ENCODE data around the gene BMERB1.
"Not testable (repeated sequence)": the region's sequence is repeated elsewhere in the genome, so short reads cannot be mapped to it uniquely, and the experiment has no call there.

BMERB1 gene

DNA sequence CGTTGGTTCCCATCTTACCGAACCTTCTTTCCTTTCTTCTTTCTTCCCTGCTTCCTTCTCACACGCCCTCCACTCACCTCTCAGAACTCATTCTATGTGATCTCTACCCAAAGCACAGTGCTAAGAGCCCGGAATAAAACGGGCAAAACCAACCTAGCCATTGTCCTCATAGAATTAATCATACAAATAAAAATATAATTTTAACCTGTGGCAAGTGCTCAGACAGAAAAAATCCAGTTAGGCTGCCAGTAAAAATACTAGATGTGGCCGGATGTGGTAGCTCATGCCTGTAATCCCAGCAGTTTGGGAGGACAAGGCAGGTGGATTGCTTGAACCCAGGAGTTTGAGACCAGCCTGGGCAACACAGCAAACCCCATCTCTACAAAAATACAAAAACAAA lies 27.0 kb downstream of the BMERB1 start:
- DNase-seq (ENCODE audit: low spot score) = no peak

DNA sequence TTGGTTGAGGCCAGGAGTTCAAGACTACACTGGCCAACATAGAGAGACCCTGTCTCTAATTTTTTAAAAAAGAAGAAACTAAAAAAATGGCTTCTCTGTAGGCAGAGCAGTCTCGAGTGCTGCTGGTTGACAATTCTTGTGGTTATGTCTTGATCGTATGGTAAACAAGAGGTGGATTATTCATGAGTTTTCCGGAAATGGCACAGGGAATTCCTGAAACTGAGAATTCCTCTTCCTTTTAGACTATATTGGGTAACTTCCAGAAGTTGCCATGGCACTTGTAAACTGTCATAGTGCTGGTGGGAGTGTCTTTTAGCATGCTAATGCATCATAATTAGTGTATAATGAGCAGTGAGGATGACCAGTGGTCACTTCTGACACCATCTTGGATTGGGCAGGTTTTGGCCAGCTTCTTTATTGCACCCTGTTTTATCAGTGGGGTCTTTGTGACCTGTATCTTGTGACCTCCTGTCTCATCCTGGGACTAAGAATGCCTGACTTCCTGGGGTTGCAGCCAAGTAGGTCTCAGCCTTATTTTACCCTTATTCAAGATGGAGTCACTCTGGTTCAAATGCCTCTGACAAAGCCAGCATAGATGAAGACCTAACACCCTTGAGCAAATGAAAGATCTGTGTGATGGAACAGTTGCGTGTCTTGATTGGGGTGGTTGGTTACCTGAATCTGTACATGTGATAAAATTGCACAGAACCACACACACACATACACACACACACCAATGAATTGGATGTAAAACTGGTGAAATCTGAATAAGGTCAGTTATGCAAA lies 30.2 kb downstream of the BMERB1 start:
- DNase-seq (ENCODE audit: low spot score) = no peak

DNA sequence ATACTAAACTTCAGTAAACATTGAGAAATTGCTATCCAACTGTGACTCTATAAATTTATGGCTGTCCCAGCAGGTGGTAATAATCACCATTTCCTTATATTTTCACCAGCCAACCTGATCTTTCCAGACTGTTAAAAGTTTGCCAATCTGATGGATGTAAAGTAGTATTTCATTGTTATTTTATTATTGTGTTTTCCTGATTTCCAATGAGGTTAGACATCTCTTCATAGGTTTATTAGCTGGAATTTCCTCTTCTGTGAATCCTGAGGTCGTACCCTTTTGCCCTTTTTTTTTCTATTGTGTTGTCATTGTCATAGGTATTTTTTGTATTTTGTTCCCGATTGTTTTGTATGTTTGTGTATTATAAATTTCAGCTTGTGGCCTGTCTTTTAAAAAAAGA lies 31.7 kb downstream of the BMERB1 start:
- no peak for DNase-seq (ENCODE audit: low spot score)

DNA sequence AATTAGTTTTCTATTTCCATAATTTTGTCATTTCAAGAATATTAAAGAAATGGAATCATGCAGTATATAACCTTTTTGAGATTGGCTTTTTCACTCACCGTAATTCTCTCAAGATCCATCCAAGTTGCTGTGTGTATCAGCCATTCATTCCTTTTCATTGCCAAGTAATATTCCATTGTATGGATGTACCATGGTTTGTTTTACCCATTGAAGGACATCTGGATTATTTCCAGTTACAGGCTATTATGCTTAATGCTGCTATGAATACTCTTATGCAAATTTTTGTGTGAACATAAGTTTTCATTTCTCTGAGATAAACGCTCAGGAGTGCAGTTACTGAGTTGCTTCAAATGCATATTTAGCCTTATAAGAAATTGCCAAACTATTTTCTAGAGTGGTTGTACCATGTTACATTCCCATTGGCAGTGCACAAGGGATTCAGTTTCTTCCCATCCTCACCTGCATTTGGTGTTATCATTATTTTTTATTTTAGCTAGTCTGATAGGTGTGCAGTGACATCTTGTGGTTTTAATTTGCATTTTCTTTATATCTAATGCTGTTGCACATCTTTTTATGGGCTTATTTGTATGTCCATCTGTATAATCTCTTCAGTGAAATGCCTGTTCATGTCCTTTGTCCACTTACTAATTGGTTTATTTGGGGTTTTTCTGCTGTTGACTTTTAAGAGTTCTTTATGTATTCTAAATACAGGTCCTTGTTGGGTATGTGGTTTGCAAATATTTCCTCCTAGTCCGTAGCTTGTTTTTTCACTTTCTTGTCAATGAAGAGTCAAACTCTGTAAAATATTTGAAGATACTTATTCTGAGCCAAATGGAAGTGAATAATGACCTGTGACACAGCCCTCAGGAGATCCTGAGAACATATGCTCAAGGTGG lies 32.7 kb downstream of the BMERB1 start:
- DNase-seq (ENCODE audit: low spot score) = no peak

DNA sequence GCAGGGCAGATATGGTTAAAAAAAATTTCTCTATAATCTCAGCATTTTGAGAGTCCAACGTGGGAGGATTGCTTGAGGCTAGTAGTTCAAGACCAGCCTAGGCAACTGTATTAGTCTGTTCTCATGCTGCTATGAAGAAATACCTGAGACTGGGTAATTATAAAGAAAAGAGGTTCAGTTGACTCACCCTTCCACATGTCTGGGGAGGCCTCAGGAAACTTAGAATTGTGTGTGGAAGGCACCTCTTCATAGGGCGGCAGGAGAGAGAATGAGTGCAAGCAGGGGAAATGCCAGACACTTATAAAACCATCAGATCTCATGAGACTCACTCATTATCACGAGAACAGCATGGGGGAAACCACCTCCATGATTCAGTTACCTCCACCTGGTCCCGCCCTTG lies 42.6 kb downstream of the BMERB1 start:
- DNase-seq (ENCODE audit: low spot score) = not testable (repeated sequence)

DNA sequence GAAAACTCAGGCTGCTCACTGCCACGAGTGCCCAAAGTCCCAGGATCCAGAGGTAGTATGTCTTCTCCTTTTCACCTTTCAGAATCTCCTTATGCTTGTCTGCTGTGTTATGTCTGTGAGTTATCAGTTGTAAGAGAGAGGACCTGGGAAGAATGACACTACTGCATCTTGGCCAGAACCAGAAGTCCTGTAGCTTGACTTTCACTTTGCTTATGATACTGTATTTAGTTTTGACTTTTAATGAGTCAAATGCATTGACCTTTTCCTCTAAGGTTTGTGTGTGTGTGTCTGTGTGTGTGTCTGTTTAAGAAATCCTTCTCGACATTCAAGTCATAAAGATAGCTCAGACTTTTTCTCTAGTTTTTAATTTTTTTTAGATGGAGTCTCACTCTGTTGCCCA lies 43.4 kb downstream of the BMERB1 start:
- DNase-seq (ENCODE audit: low spot score) = no peak

DNA sequence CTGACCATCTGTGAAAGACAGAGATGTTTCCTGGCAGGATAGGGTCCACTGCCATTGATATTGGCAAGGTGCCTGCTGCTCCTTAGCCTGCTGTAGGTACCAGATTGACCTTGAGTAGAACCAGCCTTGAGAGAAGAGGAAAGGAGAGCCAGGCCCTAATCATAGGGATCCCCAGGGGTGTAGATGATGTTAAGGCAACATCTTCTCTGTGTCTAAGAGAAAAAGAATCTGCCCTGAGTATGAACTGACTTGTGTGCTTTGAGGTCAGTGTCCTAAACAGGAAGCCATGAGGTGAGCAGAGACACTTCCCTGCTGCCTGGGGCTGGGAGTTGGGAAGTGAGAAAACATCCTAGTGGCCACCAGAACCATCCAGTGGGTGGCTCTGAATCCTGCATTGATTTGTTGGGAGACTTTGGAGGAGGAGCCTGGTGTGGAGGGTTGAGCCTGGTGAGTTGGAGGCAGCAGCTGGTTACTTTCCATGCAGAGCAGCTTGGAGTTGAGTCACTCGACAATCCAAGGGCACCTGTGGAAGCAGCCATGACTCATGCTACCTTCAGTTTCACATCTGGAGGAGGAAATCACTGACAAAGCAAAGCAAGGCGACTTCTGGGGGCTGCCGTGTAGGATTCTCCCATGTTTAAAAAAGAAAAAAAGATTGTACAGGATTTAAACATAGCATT lies 47.8 kb downstream of the BMERB1 start:
- DNase-seq (ENCODE audit: low spot score) = peak; percentile 86

DNA sequence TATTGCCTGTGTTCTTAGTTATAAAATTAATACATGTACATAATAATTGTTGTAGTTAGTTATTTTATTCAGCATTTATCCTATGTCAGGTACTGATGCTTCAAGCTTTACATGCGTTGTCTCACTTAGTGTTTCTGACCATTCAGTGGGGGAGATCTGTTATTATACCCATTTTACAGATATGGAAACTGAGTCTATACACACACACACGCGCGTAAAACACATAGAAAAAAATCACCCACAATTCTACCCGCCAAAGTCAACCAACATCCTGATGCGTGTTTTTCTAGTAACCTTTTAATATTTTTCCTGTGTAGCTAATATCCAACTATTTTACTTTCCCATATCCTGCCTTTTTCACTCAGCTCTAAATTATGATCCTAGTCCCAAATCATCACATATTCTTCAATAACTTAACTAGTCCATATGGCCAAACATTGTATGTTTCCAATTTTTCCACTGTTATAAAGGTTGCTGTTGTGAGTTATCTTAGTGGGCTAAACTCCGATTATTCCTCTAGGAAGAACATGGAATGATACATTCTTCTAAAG lies 48.4 kb downstream of the BMERB1 start:
- DNase-seq (ENCODE audit: low spot score) = no peak

DNA sequence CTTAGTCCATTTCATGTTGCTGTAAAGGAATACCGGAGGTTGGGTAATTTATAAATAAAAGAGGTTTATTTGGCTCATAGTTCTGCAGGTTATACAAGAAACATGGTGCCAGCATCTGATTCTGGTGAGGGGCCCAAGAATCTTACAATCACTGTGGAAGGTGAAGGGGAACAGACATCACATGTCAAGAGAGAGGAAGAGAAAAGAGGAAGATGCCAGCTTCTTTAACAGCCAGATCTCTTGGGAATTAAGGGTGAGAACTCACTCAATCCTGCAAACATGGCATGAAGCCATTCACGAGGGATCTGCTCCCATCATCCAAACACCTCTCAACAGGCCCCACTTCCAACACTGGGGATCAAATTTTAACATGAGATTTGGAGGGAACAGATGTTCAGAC lies 49.5 kb downstream of the BMERB1 start:
- DNase-seq (ENCODE audit: low spot score) = no peak

DNA sequence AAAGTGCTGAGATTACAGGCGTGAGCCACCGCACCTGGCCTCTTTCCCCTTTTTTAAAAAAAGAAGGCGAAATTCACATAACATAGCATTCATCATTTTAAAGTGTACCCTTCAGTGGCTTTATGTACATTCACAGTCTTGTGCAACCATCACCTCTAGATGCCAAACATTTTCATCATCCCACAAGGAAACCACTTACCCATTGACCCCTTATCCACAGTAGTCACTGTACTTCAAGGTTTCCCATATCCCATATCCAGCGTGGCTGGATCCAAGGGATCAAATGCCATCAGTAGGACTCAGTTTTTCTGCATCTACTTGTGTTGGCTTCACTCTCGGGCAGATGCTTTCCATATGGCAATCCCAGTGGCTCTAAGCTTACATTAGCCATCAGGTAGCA lies 50.3 kb downstream of the BMERB1 start:
- no peak for DNase-seq (ENCODE audit: low spot score)

DNA sequence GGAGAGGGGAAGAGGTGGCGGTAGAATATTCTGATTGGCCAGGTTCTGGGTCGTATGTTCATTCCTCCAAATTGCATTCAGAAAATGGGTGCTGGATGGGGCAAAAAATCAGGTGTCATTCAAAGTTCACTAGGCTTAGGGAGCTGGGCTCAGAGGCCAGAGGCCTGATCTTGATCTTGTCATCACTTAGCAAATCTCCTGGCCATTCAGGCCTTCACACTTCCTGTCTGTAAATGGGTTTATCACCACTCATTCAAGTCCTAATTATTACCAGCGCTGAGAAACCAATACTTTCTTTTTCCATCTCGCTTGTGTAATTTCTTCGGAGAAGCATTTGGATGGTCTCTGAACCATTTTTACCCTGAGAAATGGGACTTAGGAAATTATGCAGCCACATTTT lies 50.8 kb downstream of the BMERB1 start:
- DNase-seq (ENCODE audit: low spot score) = no peak

DNA sequence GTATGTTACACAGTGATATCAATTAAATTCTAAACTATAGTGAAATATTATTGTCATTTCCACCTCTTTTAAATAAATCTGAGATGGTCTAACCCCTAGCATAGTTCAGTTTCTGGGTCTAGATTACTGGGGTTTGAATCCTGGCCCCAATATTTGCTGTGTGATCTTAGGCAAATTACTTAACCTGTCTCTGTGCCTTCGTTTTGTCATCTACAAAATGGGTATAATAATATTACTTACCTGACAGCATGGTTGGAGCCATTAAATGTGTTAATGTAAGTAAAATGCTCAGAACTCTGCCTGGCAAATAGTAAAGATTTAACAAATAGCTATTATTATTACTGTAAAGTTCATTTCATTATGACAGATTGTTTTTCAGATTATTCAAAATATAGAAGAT lies 52.3 kb downstream of the BMERB1 start:
- no peak for DNase-seq (ENCODE audit: low spot score)

DNA sequence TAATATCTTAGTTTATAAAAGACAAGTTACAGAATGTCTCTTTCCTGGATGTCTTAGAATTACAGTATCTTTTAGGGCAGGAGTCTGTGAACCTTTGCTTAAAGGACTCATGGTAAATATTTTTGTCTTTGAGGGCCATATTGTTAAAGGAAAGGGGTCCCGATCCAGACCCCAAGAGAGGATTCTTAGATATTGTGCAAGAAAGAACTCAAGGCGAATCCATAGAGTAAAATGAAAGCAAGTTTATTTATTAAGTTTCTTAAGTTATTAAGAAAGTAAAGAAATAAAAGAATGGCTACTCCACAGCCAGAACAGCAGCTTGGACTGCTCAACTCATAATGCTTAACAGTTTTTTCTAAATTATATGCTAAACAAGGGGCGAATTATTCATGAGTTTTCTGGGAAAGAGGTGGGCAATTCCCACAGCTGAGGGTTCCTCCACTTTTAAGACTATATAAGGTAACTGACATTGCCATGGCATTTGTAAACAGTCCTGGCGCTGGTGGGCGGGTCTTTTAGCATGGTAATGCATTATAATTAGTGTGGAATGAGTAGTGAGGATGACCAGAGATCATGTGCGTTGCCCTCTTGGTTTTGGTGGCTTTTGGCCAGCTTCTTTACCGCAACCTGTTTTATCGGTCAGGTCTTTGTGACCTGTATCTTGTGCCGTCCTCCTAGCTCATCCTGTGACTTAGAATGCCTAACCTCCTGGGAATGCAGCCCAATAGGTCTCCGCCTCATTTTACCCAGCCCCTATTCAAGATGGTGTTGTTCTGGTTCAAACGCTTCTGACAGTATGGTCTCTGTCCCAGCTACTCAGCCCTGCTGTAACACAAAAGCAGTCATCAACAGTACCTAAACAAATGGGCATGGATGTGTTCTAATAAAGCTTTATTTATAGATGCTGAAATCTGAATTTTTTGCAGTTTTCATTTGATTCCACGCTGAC lies 53.2 kb downstream of the BMERB1 start:
- DNase-seq (ENCODE audit: low spot score) = no peak

DNA sequence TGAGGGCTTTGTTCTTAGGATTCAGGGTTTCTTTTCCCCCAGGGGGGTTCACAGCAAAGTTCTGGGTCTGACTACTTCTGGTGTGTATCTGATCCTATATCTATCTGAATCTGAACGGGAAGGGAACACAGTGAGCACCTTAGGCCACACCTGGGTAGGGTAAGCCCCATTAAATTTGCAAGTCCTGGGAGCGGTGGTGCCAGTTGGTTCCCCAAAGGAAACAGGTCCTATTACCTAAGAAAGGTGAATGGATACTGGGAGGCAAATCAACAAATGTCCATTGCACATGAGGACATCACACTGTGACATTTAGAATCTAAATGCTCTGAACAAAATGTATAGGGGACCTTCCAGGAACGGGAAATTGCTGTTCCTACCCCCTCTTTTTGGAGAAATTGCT lies 54.6 kb downstream of the BMERB1 start:
- DNase-seq (ENCODE audit: low spot score) = no peak

DNA sequence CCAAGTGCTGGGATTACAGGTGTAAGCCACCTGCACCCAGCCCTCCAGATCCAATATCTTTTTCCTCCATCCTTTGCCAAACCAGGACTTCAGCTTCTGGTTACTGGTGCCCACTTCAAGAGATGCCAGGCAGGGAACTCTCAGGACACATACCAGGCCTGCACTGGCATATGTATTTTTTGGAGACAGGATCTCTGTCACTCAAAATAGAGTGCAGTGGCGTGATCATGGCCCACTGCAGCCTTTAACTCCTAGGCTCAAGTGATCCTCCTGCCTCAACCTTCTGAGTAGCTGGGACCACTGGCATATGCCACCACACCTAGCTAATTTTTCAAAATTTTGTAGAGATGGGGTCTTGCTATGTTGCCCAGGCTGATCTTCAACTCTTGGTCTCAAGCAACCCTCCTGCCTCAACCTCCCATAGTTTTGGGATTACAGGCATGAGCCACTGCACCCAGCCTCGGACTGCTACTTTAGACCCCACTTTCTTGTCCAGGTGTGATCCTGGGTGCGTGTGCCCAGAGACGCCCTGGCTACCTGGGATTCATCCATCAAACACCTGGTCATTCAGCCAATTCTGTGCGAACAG lies 55.8 kb downstream of the BMERB1 start:
- DNase-seq (ENCODE audit: low spot score) = no peak

DNA sequence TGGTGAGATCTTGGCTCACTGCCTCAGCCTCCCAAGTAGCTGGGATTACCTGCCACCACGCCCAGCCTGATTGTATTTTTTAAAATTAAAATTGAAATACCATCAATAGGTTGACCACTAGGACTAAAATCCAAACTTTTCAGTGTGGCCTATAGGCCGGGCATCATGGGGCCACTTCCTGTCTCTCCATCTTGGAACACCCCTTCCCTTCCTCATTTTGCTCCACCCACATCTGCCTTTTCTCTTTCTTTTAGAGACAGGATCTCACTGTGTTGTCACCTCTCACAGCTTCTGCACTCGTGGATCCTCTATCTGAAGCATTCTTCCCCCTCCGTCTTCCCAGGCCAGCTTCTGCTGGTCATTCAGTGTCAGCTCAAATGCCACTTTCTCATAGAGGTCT lies 57.0 kb downstream of the BMERB1 start:
- no peak for DNase-seq (ENCODE audit: low spot score)

DNA sequence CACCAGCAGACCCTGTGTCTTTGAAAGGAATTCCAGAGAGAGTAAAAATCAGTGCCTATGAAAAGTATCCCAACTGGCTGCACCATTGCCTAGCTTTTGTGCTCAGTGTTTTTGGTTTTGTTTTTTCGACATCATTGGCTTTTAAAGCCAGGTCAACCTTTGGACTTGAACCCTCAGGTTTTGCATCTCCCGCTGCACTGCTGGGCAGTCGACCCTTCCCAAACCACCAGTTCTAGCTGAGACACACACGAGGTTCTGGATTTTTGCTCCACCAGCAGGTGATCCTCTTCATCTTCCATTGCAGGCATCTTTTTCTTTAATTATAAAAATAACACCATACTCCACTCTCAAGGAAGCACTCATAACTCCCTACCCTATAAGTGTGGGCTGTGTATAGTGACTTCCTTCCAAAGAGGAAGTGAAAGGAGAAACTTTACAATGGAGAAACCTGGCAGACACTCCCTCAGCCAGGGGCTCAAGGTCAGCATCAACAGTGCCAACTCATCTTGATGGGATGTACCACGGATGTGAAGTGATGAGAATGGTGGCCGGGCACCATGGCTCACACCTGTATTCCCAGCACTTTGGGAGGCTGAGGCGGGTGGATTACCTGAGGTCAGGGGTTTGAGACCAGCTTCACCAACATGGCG lies 57.8 kb downstream of the BMERB1 start:
- DNase-seq (ENCODE audit: low spot score) = no peak

DNA sequence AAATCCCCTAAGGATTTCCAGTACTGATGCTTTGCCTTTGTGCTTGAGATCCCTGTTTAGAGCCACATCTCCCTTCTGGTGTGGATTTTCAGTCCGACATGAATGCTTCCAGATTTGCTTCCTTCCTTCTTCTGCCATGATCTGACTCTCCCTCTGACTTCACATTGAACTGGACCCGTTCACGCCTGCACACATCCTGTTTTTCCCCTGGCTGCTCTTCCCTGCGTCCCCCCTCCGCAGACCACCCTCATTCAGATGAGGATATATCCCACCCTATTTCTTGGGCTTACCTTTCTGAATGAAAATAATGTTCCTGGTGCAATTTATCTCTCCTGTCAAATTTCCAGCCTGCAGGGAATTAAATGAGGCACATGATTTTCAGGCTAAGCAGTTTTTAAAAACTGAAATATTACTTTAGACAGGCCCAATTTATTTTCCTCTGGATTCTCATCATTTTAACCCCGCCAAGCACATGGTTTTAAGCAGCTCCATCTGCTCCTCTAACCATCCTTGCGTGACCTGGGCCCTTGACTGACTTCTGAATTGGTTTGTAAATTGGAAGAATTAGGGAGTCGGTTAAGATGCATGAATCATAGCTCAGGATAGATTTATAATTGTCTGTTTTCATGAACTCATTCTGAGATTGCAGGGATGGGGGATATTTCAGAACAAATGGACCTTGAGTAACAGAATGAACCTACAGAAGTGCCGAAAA lies 59.2 kb downstream of the BMERB1 start:
- peak; percentile 76 for DNase-seq (ENCODE audit: low spot score)

DNA sequence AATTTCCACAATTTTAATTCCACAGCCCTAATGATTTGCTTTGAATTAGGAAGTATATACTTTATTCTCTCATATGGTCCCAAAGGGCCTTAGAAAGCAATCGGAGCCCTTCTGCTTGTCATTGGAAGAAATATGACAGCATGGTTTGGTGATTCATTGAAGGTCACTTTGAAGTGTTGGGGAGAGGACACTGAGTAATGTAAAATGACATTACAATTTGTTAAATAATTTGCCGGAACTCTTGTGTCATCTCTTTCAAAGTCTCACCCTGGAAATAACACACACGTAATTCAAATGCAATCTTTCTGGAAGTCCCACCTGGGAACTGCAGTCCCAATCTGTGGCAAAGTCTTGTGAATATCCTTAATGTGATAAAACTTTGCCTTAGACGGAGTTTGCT lies 59.8 kb downstream of the BMERB1 start:
- DNase-seq (ENCODE audit: low spot score) = peak; percentile 40

DNA sequence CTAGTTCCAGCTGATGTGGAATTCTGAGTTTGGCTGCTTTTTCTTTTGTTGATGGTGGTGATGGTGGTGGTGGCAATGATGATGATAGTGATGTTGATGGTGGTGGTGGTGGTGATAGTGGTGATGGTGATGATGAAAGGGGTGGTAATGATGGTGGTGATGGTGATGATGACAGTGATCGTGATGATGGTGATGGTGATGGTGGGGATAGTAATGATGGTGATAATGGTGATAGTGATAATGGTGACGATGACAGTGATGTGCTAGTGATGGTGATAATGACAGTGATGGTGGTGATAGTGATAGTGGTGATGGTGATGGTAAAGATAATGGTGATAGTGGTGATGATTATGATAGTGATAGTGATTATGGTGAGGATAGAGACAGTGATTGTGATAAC lies 61.5 kb downstream of the BMERB1 start:
- no peak for DNase-seq (ENCODE audit: low spot score)

Data from AG20443 (cell line).